Measurements from ENCODE around the gene ASIC2. TPM values are rescaled to one million over a fixed set of nuclear protein-coding genes. Genes with fewer than 3 reads are reported as not detected.

The ASIC2 gene
- total and polyA plus RNA-seq, 2 experiments from 2014 or later: 0.52 to 2.8 TPM

GRCh38 chr17:33297643-33298042 lies 4.5 kb upstream of the ASIC2 start (continued):
- no peak for TF ChIP-seq ZNF462 (CRISPR knock-in tag; IDR thresholded peaks at IDR 0.05)
- no peak for TF ChIP-seq NANOG (IDR thresholded peaks at IDR 0.05; ENCODE audit: borderline replicate concordance)
- no peak for TF ChIP-seq JUNB (IDR thresholded peaks at IDR 0.05; ENCODE audit: unreplicated experiment)

- peaks cover 6% of the 10 kb centered on the region for H3K4me1 Mint-ChIP-seq
- Histone ChIP-seq H3K27me3 (ENCODE audit: insufficient read depth) (peaks cover 71% of the 10 kb centered on the region), H2AFZ (no peak overlapping the region)
- TF ChIP-seq ZNF331 (CRISPR knock-in tag; IDR thresholded peaks at IDR 0.05; ENCODE audit: low read depth) (no peak), ZNF462 (CRISPR knock-in tag; IDR thresholded peaks at IDR 0.05) (no peak), NANOG (IDR thresholded peaks at IDR 0.05; ENCODE audit: borderline replicate concordance) (no peak), ETS1 (IDR thresholded peaks at IDR 0.05) (no peak), JUNB (IDR thresholded peaks at IDR 0.05; ENCODE audit: unreplicated experiment) (no peak), ZNF114 (CRISPR knock-in tag; IDR thresholded peaks at IDR 0.05) (no peak)
These were observed 1.9 kb upstream of the ASIC2 start for GRCh38 chr17:33294994-33295393.

More at GRCh38 chr17:33294994-33295393, 1.9 kb upstream of the ASIC2 start:
- Mint-ChIP-seq H3K36me3 (ENCODE audit: low read depth) (peaks cover 2% of the 10 kb centered on the region; the same call in 1 of the 3 replicates), H3K9me3 (peaks cover 10% of the 10 kb centered on the region), H3K27me3 (ENCODE audit: insufficient read depth, low read depth, poor library complexity) (peaks cover 42% of the 10 kb centered on the region), H3K27ac (no peak overlapping the region), H3K4me3 (no peak overlapping the region)
- no peak overlapping the region for H3K4me3 ChIP-seq
- H3K9me2 ChIP-seq (ENCODE audit: insufficient read depth): no peaks in the 10 kb centered on the region
- H4K20me1 ChIP-seq (replicated peaks; ENCODE audit: insufficient read depth): no peaks in the 10 kb centered on the region; the same call in 1 of the 2 replicates
- H3K79me2 ChIP-seq (replicated peaks; ENCODE audit: insufficient read depth): no peaks in the 10 kb centered on the region
- H3K36me3 ChIP-seq (ENCODE audit: insufficient read depth): no peaks in the 10 kb centered on the region
- H3K4me2 ChIP-seq: no peak overlapping the region
- DNase-seq (ENCODE audit: low spot score) (no peak), ATAC-seq (no peak)
- H3K4me1 ChIP-seq (ENCODE audit: insufficient read depth): no peaks in the 10 kb centered on the region
- no peak overlapping the region for H3K27ac ChIP-seq (ENCODE audit: low read depth)
- H3F3A ChIP-seq (replicated peaks; ENCODE audit: low read depth): no peaks in the 10 kb centered on the region
